HCT116 (cell line): ENCODE data around the gene COL5A1. TPM values are rescaled to one million over a fixed set of nuclear protein-coding genes. Genes with fewer than 3 reads are reported as not detected.

Experiments
- ATAC-seq: fragments of 200-7000 bp; cut with Tn5 transposase; 2 replicates; pipeline ENCODE4 v1.9.1; 2020; ENCODE audit warnings: mild to moderate bottlenecking, moderate library complexity
- BruUV-seq: library from RNA; stranded (reverse); fragments of 400-500 nt; replicated peaks from 2 replicates; lab custom pipeline; 2021; lab: Mats Ljungman, UMichigan
- CTCF ChIA-PET: fragments of 300-600 bp; sonication (Branson Sonifier 250); formaldehyde crosslinking; loops from one replicate; lab custom pipeline; 2021; ENCODE audit warnings: antibody characterized with exemption; lab: Charles Lee
- POLR2A ChIA-PET: fragments of 300-600, 350-600 bp; sonication (Branson Sonifier 250); formaldehyde crosslinking; loops from one replicate; lab custom pipeline; 2021; ENCODE audit warnings: antibody characterized with exemption; lab: Charles Lee
- RAD21 ChIA-PET, 2 experiments: fragments of 300-600 bp; sonication (Branson Sonifier 250); formaldehyde crosslinking; loops; one replicate each; lab custom pipeline; 2023; ENCODE audit warnings: low total read pairs in 2 of 2; ENCODE audit not compliant: uncharacterized antibody in 2 of 2, unreplicated experiment in 2 of 2, low non-redundant PET in 1 of 2; lab: Charles Lee
- DNase-seq: peaks from one replicate; pipeline ENCODE4 v3.0.0-alpha.2; 2010; ENCODE audit warnings: low read depth, low spot score
- H2AFZ ChIP-seq: fragments of 200-600 bp; shearing (Covaris generic), sonication (generic); 2 replicates; pipeline ENCODE4 v1.6.1; 2017; ENCODE audit warnings: low read depth, mixed run types, mixed read lengths, antibody characterized with exemption, low read length; ENCODE audit not compliant: poor library complexity, severe bottlenecking
- H3K27ac ChIP-seq: 2 replicates; pipeline ENCODE4 v1.5.1; 2012; ENCODE audit warnings: low read depth, low read length
- H3K27me3 ChIP-seq: fragments of 200-600 bp; sonication (generic); 2 replicates; pipeline ENCODE4 v1.6.1; 2016; ENCODE audit warnings: mixed run types, low read length, mixed read lengths; ENCODE audit not compliant: insufficient read depth
- H3K36me3 ChIP-seq, 2 experiments: fragments of 200-500 bp in 1 of 2; fragments of 200-600 bp in 1 of 2; sonication (Bioruptor generic) in 1 of 2; sonication (generic) in 1 of 2; 2 replicates each; pipeline versions ENCODE4 v1.5.1 to v1.6.1; 2014 to 2016; ENCODE audit warnings: low read length in 2 of 2, inconsistent platforms in 1 of 2, mixed read lengths in 1 of 2, mixed run types in 1 of 2; ENCODE audit not compliant: insufficient read depth in 2 of 2, control insufficient read depth in 1 of 2
- H3K4me1 ChIP-seq, 2 experiments: fragments of 200-600 bp in 1 of 2; sonication (generic) in 1 of 2; 2 replicates each; pipeline versions ENCODE4 v1.5.1 to v1.6.1; 2012 to 2017; ENCODE audit warnings: low read length in 2 of 2, inconsistent platforms in 1 of 2, mild to moderate bottlenecking in 1 of 2, mixed read lengths in 1 of 2, mixed run types in 1 of 2, moderate library complexity in 1 of 2; ENCODE audit not compliant: insufficient read depth in 2 of 2, control insufficient read depth in 1 of 2
- H3K4me2 ChIP-seq: fragments of 200-600 bp; sonication (generic); 2 replicates; pipeline ENCODE4 v1.6.1; 2017; ENCODE audit warnings: mixed run types, low read length, mixed read lengths
- H3K4me3 ChIP-seq, 2 experiments: fragments of 200-600 bp in 1 of 2; sonication (generic) in 1 of 2; replicated peaks in 1 of 2; 2 replicates each; pipeline ENCODE4 v1.5.1; 2011 to 2016; ENCODE audit warnings: low read length in 2 of 2, control low read depth in 1 of 2, low read depth in 1 of 2, mild to moderate bottlenecking in 1 of 2, mixed read lengths in 1 of 2, mixed run types in 1 of 2
- H3K79me2 ChIP-seq: fragments of 200-600 bp; sonication (generic); 2 replicates; pipeline ENCODE4 v1.6.1; 2017; ENCODE audit warnings: mild to moderate bottlenecking, mixed run types, low read length, moderate library complexity, mixed read lengths; ENCODE audit not compliant: insufficient read depth
- H3K9ac ChIP-seq: fragments of 200-600 bp; sonication (generic); 2 replicates; pipeline ENCODE4 v1.6.1; 2016; ENCODE audit warnings: low read length, mixed read lengths
- H3K9me2 ChIP-seq: fragments of 200-600 bp; sonication (generic), shearing (Covaris generic); 2 replicates; pipeline ENCODE4 v1.6.1; 2017; ENCODE audit warnings: mixed run types, mild to moderate bottlenecking, moderate library complexity; ENCODE audit not compliant: insufficient read depth
- H3K9me3 ChIP-seq, 2 experiments: fragments of 200-500 bp in 1 of 2; fragments of 200-600 bp in 1 of 2; sonication (Bioruptor generic) in 1 of 2; sonication (generic) in 1 of 2; 2 replicates each; pipeline ENCODE4 v1.6.1; 2014 to 2017; ENCODE audit warnings: low read length in 2 of 2, mixed read lengths in 2 of 2, inconsistent platforms in 1 of 2, low read depth in 1 of 2, mild to moderate bottlenecking in 1 of 2, mixed run types in 1 of 2, moderate library complexity in 1 of 2; ENCODE audit not compliant: control insufficient read depth in 1 of 2, insufficient read depth in 1 of 2
- H4K20me1 ChIP-seq: fragments of 200-600 bp; sonication (generic), shearing (Covaris generic); 2 replicates; pipeline ENCODE4 v1.6.1; 2017; ENCODE audit warnings: mixed run types, mild to moderate bottlenecking, moderate library complexity; ENCODE audit not compliant: insufficient read depth
- CBX3 ChIP-seq: IDR thresholded peaks from 2 replicates; pipeline ENCODE4 v1.6.1; 2012; ENCODE audit warnings: low read depth
- CEBPB ChIP-seq: IDR thresholded peaks from 2 replicates; pipeline ENCODE4 v1.6.1; 2012; ENCODE audit warnings: low read depth
- CTCF ChIP-seq, 3 experiments: fragments of 200-600 bp in 1 of 3; sonication (generic) in 1 of 3; IDR thresholded peaks in 2 of 3; conservative IDR thresholded peaks in 1 of 3; 2 replicates each; pipeline ENCODE4 v1.5.1; 2012 to 2017; ENCODE audit warnings: low read depth in 2 of 3, low read length in 2 of 3, antibody characterized with exemption in 1 of 3, borderline replicate concordance in 1 of 3, control low read depth in 1 of 3, mild to moderate bottlenecking in 1 of 3, mixed read lengths in 1 of 3, mixed run types in 1 of 3, moderate library complexity in 1 of 3; ENCODE audit not compliant: insufficient read depth in 1 of 3
- ELF1 ChIP-seq: IDR thresholded peaks from 2 replicates; pipeline ENCODE4 v1.6.1; 2012; ENCODE audit warnings: low read depth, borderline replicate concordance
- EZH2 ChIP-seq: fragments of 200-600 bp; sonication (generic); IDR thresholded peaks from 2 replicates; pipeline ENCODE4 v1.6.1; 2017; ENCODE audit warnings: antibody characterized with exemption, mixed run types
- POLR2AphosphoS5 ChIP-seq: IDR thresholded peaks from 2 replicates; pipeline ENCODE4 v1.6.1; 2011; ENCODE audit warnings: mild to moderate bottlenecking, low read depth, low read length, moderate library complexity
- SRF ChIP-seq: IDR thresholded peaks from 2 replicates; pipeline ENCODE4 v1.6.1; 2012; ENCODE audit warnings: low read depth
- TCF7L2 ChIP-seq: IDR thresholded peaks from 2 replicates; pipeline ENCODE4 v1.7.0; 2011; ENCODE audit warnings: borderline replicate concordance, inconsistent platforms; ENCODE audit not compliant: insufficient read depth, insufficient read length; ENCODE audit errors: extremely low read depth
- ZFX ChIP-seq: fragments of 450-650 bp; IDR thresholded peaks from 2 replicates; pipeline ENCODE4 v1.6.1; 2017
- ZNF274 ChIP-seq: fragments of 200-500 bp; sonication (Bioruptor generic); IDR thresholded peaks from 2 replicates; pipeline ENCODE4 v1.6.1; 2014; ENCODE audit warnings: mild to moderate bottlenecking, low read depth, low read length, inconsistent platforms
- intact Hi-C: fragments of 100-400 bp; cut with micrococcal nuclease; formaldehyde crosslinking; loops from 2 replicates; pipeline ENCODE4 v1.10.0; 2022
- total RNA-seq: library from RNA; stranded (reverse); gene quantifications from one replicate; pipeline ENCODE4 v1.2.1, GENCODE V29; 2021; ENCODE audit not compliant: unreplicated experiment

COL5A1 gene
- total RNA-seq, 1 experiment from 2014 or later, result 0.30 TPM

DNA sequence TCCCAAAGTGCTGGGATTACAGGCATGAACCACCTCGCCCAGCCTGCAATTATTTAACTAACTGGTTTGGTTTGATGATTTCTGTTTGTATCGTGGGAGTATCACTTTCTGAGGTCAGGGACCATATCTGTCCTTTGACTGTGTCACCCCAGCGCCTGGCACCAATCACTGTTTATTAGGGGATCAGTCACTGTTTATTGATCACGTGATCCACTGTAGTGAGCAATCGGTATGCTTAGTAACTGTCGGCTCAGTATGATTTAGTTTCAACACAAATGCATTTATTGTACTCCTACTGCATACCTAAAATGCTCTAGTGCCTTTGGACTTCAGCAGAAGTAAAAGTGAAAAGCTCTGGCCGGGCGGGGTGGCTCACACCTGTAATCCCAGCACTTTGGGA is 54.8 kb downstream of the COL5A1 start:
- Histone ChIP-seq H3K9ac (no peak overlapping the region), H3K79me2 (no peaks in the 10 kb centered on the region), H3K4me1 (peaks cover 0 to 2% of the 10 kb centered on the region in 2 experiments; a peak in 1 of 4 replicates), H3K9me2 (no peaks in the 10 kb centered on the region), H2AFZ (no peak overlapping the region), H3K4me3 (no peak overlapping the region), H3K27ac (no peak overlapping the region), H3K27me3 (no peaks in the 10 kb centered on the region), H3K36me3 (no peaks in the 10 kb centered on the region), H3K4me2 (no peak overlapping the region), H4K20me1 (no peaks in the 10 kb centered on the region), H3K9me3 (no peaks in the 10 kb centered on the region)
- POLR2A ChIA-PET, result no interaction called here
- no TSS peak for BruUV-seq
- CTCF ChIA-PET, result interaction anchor here (2.4 kb wide), 1 partner anchor 43 kb away, joined by 30 read pairs; no protein-coding TSS in a partner anchor
- ATAC-seq, result no peak
- RAD21 ChIA-PET, result no interaction called here
- TF ChIP-seq SRF (no peak), ZFX (no peak), CBX3 (no peak), CTCF (IDR thresholded peaks at IDR 0.05 in 2 of 3, conservative IDR thresholded peaks at IDR 0.05 in 1 of 3; ENCODE audit: borderline replicate concordance in 1 of 3, insufficient read depth in 1 of 3, low read depth in 2 of 3, low read length in 2 of 3) (no peak), CEBPB (no peak), TCF7L2 (no peak), ZNF274 (no peak)
- no peak for DNase-seq
- intact Hi-C loops, result loop anchor here (5.0 to 10.0 kb wide), 2 partner anchors 249 to 288 kb away; no protein-coding TSS in a partner anchor

DNA sequence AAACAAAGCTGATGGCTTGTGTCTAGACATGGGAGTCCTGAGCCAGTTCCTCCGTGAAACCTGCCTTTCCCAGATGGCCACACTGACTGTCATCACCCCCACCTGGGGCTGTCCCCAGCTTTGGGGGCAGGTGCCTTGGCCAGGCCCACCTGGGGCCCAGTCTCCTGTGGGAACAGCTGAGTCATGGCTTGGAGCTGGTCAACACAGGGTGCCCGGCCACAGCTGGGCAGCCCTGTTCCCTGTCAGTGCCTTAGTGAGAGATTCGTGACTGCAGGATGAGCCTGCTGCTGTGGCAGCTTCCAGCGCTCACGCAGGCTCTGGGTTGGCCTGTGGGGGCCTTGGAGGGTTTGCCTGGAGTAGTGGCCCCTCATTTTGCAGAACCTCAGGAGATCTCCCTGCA is 56.5 kb downstream of the COL5A1 start:
- H3K79me2 ChIP-seq, result no peaks in the 10 kb centered on the region
- ChIA-PET CTCF (interaction anchor here (1.0 to 2.4 kb wide), 4 partner anchors 9 to 249 kb away, joined by 3 to 30 read pairs (median 6); no protein-coding TSS in a partner anchor), POLR2A (no interaction called here), RAD21 (interaction anchor here (0.6 to 1.5 kb wide), 2 partner anchors 41 to 385 kb away, joined by 3 to 7 read pairs; no protein-coding TSS in a partner anchor)
- H3K9me3 ChIP-seq, result no peaks in the 10 kb centered on the region
- H3K9me2 ChIP-seq, result no peaks in the 10 kb centered on the region
- H3K9ac ChIP-seq, result no peak overlapping the region
- H2AFZ ChIP-seq, result no peak overlapping the region
- peaks cover 0 to 2% of the 10 kb centered on the region in 2 experiments; a peak in 1 of 4 replicates for H3K4me1 ChIP-seq
- no peak overlapping the region for H3K4me3 ChIP-seq
- H3K36me3 ChIP-seq, result no peaks in the 10 kb centered on the region
- TF ChIP-seq EZH2, result no peak
- TF ChIP-seq POLR2AphosphoS5, result no peak
- TF ChIP-seq CEBPB, result no peak
- TF ChIP-seq ELF1, result no peak
- TF ChIP-seq TCF7L2, result no peak
- intact Hi-C loops, result loop anchor here (1.0 to 10.0 kb wide), 3 partner anchors 41 to 287 kb away; no protein-coding TSS in a partner anchor
- no peak overlapping the region for H3K4me2 ChIP-seq
- H4K20me1 ChIP-seq, result no peaks in the 10 kb centered on the region
- DNase-seq, result no peak
- no peak; the same call in 1 of the 2 replicates for ATAC-seq
- H3K27me3 ChIP-seq, result no peaks in the 10 kb centered on the region
- no TSS peak for BruUV-seq
- H3K27ac ChIP-seq, result no peak overlapping the region
